Spleen (tissue), 11 donors: ENCODE measurements around the gene SUN1. TPM values are rescaled to one million over a fixed set of nuclear protein-coding genes. Genes with fewer than 3 reads are reported as not detected.
"Not testable (repeated sequence)": the region's sequence is repeated elsewhere in the genome, so short reads cannot be mapped to it uniquely, and the experiment has no call there.

Experiments
- DNase-seq: peaks from one replicate; pipeline ENCODE4 v3.0.0-alpha.2; 2020
- H3K27ac ChIP-seq, 8 donors: fragments of 200-600 bp; sonication (generic) in 7 of 8; 1 replicate in 4 of 8; 2 replicates in 4 of 8; pipeline versions ENCODE4 v1.5.0 to v1.8.0; 2016 to 2021; ENCODE audit warnings: inconsistent platforms in 4 of 8, mild to moderate bottlenecking in 4 of 8, moderate library complexity in 1 of 8
- H3K27me3 ChIP-seq, 7 donors: fragments of 200-600 bp; sonication (generic) in 6 of 7; replicated peaks in 1 of 7; 1 replicate in 4 of 7; 2 replicates in 3 of 7; pipeline versions ENCODE4 v1.5.0 to v1.8.0; 2016 to 2021; ENCODE audit warnings: inconsistent platforms in 3 of 7, mild to moderate bottlenecking in 1 of 7
- H3K36me3 ChIP-seq, 6 donors: fragments of 200-600 bp; sonication (generic) in 5 of 6; 1 replicate in 4 of 6; 2 replicates in 2 of 6; pipeline versions ENCODE4 v1.5.0 to v1.8.0; 2016 to 2021; ENCODE audit warnings: inconsistent platforms in 2 of 6
- H3K4me1 ChIP-seq, 6 donors: fragments of 200-600 bp; sonication (generic) in 5 of 6; 1 replicate in 3 of 6; 2 replicates in 3 of 6; pipeline versions ENCODE4 v1.5.0 to v1.8.0; 2016 to 2021; ENCODE audit warnings: inconsistent platforms in 3 of 6
- H3K4me3 ChIP-seq, 8 donors: fragments of 200-600 bp; sonication (generic) in 7 of 8; 1 replicate in 4 of 8; 2 replicates in 4 of 8; pipeline versions ENCODE4 v1.5.0 to v1.8.0; 2016 to 2021; ENCODE audit warnings: inconsistent platforms in 4 of 8, mild to moderate bottlenecking in 4 of 8, moderate library complexity in 2 of 8
- H3K9me3 ChIP-seq, 8 donors: fragments of 200-600 bp; sonication (generic) in 7 of 8; 1 replicate in 4 of 8; 2 replicates in 4 of 8; pipeline versions ENCODE4 v1.5.0 to v1.8.0; 2016 to 2021; ENCODE audit warnings: inconsistent platforms in 4 of 8
- POLR2A ChIP-seq, 3 donors: fragments of 450-650 bp; IDR thresholded peaks; one replicate each; pipeline ENCODE4 v1.5.1; 2017; ENCODE audit warnings: antibody characterized with exemption in 3 of 3, mild to moderate bottlenecking in 1 of 3
- POLR2AphosphoS5 ChIP-seq, 3 donors: sonication (generic); formaldehyde crosslinking; IDR thresholded peaks; one replicate each; pipeline ENCODE4 v1.5.1; 2017; ENCODE audit warnings: antibody characterized with exemption in 3 of 3
- WGBS, 5 donors: extraction: QIAGEN DNeasy Blood & Tissue Kit in 3 of 5; methylation state at CpG; one replicate each; pipeline versions ENCODE4 v1.1.5 to v1.1.7; 2013 to 2018; 5-methylcytosine and 5-hydroxymethylcytosine counted together
- intact Hi-C: fragments of 100-400 bp; cut with DNase I; formaldehyde crosslinking; loops from one replicate; pipeline ENCODE4 v1.15.0; 2023; ENCODE audit warnings: low total_unique reads
- polyA plus RNA-seq, 3 donors: library from polyadenylated mRNA; stranded (reverse); fragments of 200-250 nt; gene quantifications; one replicate each; pipeline ENCODE4 v1.2.1, GENCODE V29; 2013
- total RNA-seq, 7 donors: library from RNA; depleted of rRNA in 3 of 7; stranded (reverse); fragments of >200 nt in 3 of 7; fragmentation: NEBNext Ultra II Directional in 4 of 7; extraction: Animal tissue kit (Norgen Biotek cat#: 25700) in 4 of 7; gene quantifications; one replicate each; pipeline versions ENCODE4 v1.1.0 to v1.2.1, GENCODE V29; 2016 to 2021
- TF ChIP-seq, protein P1 (sequence below), 11 experiments: fragments of 200-600 bp in 7 of 11; fragments of 450-650 bp in 4 of 11; sonication (generic) in 4 of 11; IDR thresholded peaks in 8 of 11; conservative IDR thresholded peaks in 3 of 11; 1 replicate in 7 of 11; 2 replicates in 4 of 11; pipeline versions ENCODE4 v1.4.0 to v1.8.0; 2016 to 2021; ENCODE audit warnings: antibody characterized with exemption in 11 of 11, inconsistent platforms in 4 of 11, mild to moderate bottlenecking in 1 of 11
- donor health status: healthy with polysubstance abuse.
- donor health status: DM: no; HTN: no; CAD: no; lungs with moderate emphysema.
- donor health status: DM: no; HTN: no; CAD: no.
- donor health status: Bipolar disorder and iron deficiency.
- donor health status: healthy.
- donor health status: DM: no; HTN: no; CAD: no.
- donor health status: DM: yes; HTN: yes; CAD: no.

SUN1 gene
- total and polyA plus RNA-seq, 10 donors, result 33.2 to 181 (median 135) TPM

DNA sequence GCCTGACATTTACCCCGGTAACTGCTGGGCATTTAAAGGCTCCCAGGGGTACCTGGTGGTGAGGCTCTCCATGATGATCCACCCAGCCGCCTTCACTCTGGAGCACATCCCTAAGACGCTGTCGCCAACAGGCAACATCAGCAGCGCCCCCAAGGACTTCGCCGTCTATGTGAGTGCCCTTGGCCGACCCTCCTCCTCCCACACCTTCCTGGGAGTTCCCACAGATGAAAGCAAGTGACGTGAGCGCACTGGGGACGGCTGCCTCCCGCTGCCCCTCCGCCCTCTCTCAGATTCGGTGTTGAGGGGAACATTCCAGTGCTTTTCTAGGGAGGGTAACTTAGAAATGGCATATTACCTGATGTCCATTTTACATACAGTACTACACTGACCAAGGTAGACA lies 37.1 kb downstream of the SUN1 start:
- peak in 2 of 3 donors; percentile 17 to 29 for TF ChIP-seq POLR2AphosphoS5 (IDR thresholded peaks at IDR 0.05)
- TF ChIP-seq POLR2A (IDR thresholded peaks at IDR 0.05), result no peak
- TF ChIP-seq, protein P1, sequence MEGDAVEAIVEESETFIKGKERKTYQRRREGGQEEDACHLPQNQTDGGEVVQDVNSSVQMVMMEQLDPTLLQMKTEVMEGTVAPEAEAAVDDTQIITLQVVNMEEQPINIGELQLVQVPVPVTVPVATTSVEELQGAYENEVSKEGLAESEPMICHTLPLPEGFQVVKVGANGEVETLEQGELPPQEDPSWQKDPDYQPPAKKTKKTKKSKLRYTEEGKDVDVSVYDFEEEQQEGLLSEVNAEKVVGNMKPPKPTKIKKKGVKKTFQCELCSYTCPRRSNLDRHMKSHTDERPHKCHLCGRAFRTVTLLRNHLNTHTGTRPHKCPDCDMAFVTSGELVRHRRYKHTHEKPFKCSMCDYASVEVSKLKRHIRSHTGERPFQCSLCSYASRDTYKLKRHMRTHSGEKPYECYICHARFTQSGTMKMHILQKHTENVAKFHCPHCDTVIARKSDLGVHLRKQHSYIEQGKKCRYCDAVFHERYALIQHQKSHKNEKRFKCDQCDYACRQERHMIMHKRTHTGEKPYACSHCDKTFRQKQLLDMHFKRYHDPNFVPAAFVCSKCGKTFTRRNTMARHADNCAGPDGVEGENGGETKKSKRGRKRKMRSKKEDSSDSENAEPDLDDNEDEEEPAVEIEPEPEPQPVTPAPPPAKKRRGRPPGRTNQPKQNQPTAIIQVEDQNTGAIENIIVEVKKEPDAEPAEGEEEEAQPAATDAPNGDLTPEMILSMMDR (IDR thresholded peaks at IDR 0.05 in 8 of 11, conservative IDR thresholded peaks at IDR 0.05 in 3 of 11), result no peak
- Histone ChIP-seq H3K36me3 (peaks cover 0 to 82% (median 48%) of the 10 kb centered on the region in 6 donors), H3K9me3 (no peaks in the 10 kb centered on the region), H3K4me1 (peaks cover 9 to 54% (median 25%) of the 10 kb centered on the region in 6 donors), H3K27ac (peak overlapping the region in 6 of 8 donors; percentile 19 to 65 (median 44)), H3K4me3 (no peak overlapping the region), H3K27me3 (no peaks in the 10 kb centered on the region)
- 67 to 84% (median 76%) methylated on average over 14 of the region's 14 CpGs for WGBS, 5 donors
- DNase-seq, result no peak
- intact Hi-C loops, result no loop called here

GRCh38 chr7:871900-872537 lies 39.7 kb downstream of the SUN1 start:
- Histone ChIP-seq H3K9me3 (no peaks in the 10 kb centered on the region), H3K4me1 (peaks cover 12 to 68% (median 38%) of the 10 kb centered on the region in 6 donors), H3K27ac (peak overlapping the region; percentile 29 to 80 (median 68)), H3K36me3 (peaks cover 0 to 55% (median 35%) of the 10 kb centered on the region in 6 donors), H3K4me3 (peak overlapping the region in 3 of 8 donors; percentile 21 to 50 (median 33)), H3K27me3 (no peaks in the 10 kb centered on the region)
- intact Hi-C loops, result loop anchor here (5.0 kb wide), 1 partner anchor 85 kb away; no protein-coding TSS in a partner anchor
- peak; percentile 78 for DNase-seq
- TF ChIP-seq POLR2A (IDR thresholded peaks at IDR 0.05), result no peak
- TF ChIP-seq POLR2AphosphoS5 (IDR thresholded peaks at IDR 0.05), result peak; percentile 8 to 72 (median 61)
- WGBS, 5 donors, result 72 to 79% (median 76%) methylated on average over 14 of the region's 14 CpGs

DNA sequence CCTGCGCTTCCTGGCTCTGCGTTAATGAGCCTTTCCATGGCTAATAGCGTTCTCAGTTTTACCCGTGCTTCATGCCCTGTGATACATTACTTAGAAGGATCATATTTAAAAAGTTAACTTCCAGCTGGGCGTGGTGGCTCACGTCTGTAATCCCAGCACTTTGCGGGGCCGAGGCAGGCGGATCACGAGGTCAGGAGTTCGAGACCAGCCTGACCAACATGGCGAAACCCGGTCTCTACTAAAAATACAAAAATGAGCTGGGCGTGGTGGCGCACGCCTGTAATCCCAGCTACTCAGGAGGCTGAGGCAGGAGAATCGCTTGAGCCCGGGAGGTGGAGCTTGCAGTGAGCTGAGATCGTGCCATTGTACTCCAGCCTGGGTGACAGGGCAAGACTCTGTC lies 40.4 kb downstream of the SUN1 start:
- Histone ChIP-seq H3K36me3 (peaks cover 0 to 48% (median 29%) of the 10 kb centered on the region in 6 donors), H3K27ac (peak overlapping the region; percentile 29 to 80 (median 68)), H3K4me1 (peaks cover 12 to 65% (median 40%) of the 10 kb centered on the region in 6 donors)
- not testable (repeated sequence) for H3K4me3 ChIP-seq, H3K9me3 ChIP-seq, H3K27me3 ChIP-seq, DNase-seq
- intact Hi-C loops, result loop anchor here (5.0 kb wide), 1 partner anchor 85 kb away; no protein-coding TSS in a partner anchor
- WGBS, 5 donors, result 88 to 93% (median 90%) methylated on average over 19 of the region's 19 CpGs

- intact Hi-C loops, result loop anchor here (5.0 kb wide), 1 partner anchor 86 kb away; no protein-coding TSS in a partner anchor
- Histone ChIP-seq H3K27ac (peak overlapping the region; percentile 39 to 80 (median 68)), H3K4me1 (peaks cover 18 to 67% (median 45%) of the 10 kb centered on the region in 6 donors), H3K9me3 (no peaks in the 10 kb centered on the region), H3K36me3 (peaks cover 0 to 42% (median 25%) of the 10 kb centered on the region in 6 donors), H3K27me3 (no peaks in the 10 kb centered on the region), H3K4me3 (no peak overlapping the region)
- WGBS, 5 donors, result 30 to 32% (median 31%) methylated on average over 18 of the region's 18 CpGs
- TF ChIP-seq POLR2A (IDR thresholded peaks at IDR 0.05), result no peak
- TF ChIP-seq, protein P1 (IDR thresholded peaks at IDR 0.05 in 8 of 11, conservative IDR thresholded peaks at IDR 0.05 in 3 of 11), result peak; percentile 79 to 97 (median 94)
- peak; percentile 79 to 85 (median 82) for TF ChIP-seq POLR2AphosphoS5 (IDR thresholded peaks at IDR 0.05)
- peak; percentile 92 for DNase-seq
Observed at GRCh38 chr7:873367-874002, 41.2 kb downstream of the SUN1 start.
